Activated naive CD4-positive, alpha-beta T cell treated with anti-CD3 and anti-CD28 coated beads, Interleukin-2, amount 50 U/mL, for 24 hours (primary cell): ENCODE measurements around the gene SOWAHA.
A peak's percentile ranks its signal among the peaks of the same experiment; 100 is the strongest.
"Not testable (repeated sequence)": the region's sequence is repeated elsewhere in the genome, so short reads cannot be mapped to it uniquely, and the experiment has no call there.

Experiments
- H3K27ac Mint-ChIP-seq: one replicate; pipeline ENCODE4 v1.8.0; 2021; ENCODE audit warnings: mild to moderate bottlenecking, mixed read lengths
- H3K27me3 Mint-ChIP-seq: one replicate; pipeline ENCODE4 v1.8.0; 2021; ENCODE audit warnings: mixed read lengths
- H3K36me3 Mint-ChIP-seq: one replicate; pipeline ENCODE4 v1.8.0; 2021; ENCODE audit warnings: mixed read lengths
- H3K4me1 Mint-ChIP-seq: one replicate; pipeline ENCODE4 v1.8.0; 2021; ENCODE audit warnings: mixed read lengths
- H3K4me3 Mint-ChIP-seq: one replicate; pipeline ENCODE4 v1.8.0; 2021; ENCODE audit warnings: mild to moderate bottlenecking, mixed read lengths
- H3K9me3 Mint-ChIP-seq: one replicate; pipeline ENCODE4 v1.8.0; 2021; ENCODE audit warnings: mixed read lengths

Gene SOWAHA

DNA sequence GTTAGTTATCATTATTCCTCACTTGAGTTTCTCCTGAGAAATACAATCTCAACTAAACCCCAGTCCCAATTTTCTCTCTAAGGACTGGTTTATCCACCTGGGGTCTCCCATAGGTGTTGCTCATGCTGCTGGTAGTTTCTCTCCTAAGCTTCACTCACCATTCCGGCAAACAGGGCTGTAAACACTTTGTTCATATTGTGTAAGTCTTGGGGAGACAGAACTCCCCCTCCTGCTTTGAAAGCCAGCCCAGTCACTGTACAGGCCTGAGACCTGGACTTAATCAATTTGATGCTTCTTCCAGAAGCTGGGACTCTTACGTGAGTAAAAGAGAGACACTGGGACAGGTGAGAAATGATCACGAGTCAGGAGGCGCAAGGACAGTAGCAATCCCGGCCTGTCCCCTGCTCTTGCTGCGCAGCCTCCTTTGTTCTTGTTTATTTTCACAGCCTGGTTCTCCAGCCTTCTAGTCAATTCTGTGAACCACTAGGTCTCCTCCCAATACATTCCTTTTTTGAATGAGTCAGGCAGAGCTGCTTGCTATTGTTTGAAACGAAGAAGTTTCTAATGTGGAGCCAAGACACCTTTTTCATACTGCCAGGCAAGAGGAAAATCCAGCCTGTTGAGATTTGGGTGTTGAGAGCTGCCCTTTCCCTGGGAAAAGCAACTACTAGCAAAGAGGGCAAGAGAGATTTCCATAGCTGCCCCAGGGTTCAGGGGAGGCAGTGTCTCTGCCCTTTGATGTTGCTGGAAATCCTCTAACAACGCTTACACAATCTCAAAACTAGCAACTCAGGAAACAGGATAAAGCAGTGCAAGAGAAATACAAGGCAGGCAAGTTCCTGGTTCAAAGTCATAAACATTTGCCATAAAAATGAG is 26.6 kb downstream of the SOWAHA start:
- H3K36me3 Mint-ChIP-seq: no peaks in the 10 kb centered on the region
- no peaks in the 10 kb centered on the region for H3K27me3 Mint-ChIP-seq
- H3K9me3 Mint-ChIP-seq: no peaks in the 10 kb centered on the region
- H3K4me1 Mint-ChIP-seq: no peaks in the 10 kb centered on the region
- H3K27ac Mint-ChIP-seq: no peak overlapping the region
- no peak overlapping the region for H3K4me3 Mint-ChIP-seq

DNA sequence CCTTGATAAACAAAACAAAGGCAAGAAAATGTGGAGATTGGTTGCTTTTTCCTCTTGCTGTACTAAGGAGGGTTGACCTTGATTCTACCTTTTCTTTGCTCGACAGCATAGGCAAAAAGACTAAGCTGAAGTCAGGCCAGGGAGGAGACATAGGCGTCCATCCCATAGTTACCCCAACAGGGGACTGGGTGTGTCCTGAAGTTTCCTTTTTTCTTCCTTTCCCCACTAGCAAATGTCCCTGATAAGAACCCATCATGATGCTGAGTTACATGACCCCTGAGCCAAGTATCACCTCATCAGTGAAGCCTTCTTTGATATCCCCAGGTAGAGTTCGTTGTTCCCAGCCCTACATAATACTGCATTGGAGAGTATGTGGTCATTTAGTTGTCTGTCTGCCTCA is 27.2 kb downstream of the SOWAHA start:
- Mint-ChIP-seq H3K9me3 (no peaks in the 10 kb centered on the region), H3K27ac (no peak overlapping the region), H3K36me3 (no peaks in the 10 kb centered on the region), H3K4me1 (no peaks in the 10 kb centered on the region), H3K4me3 (no peak overlapping the region), H3K27me3 (no peaks in the 10 kb centered on the region)

DNA sequence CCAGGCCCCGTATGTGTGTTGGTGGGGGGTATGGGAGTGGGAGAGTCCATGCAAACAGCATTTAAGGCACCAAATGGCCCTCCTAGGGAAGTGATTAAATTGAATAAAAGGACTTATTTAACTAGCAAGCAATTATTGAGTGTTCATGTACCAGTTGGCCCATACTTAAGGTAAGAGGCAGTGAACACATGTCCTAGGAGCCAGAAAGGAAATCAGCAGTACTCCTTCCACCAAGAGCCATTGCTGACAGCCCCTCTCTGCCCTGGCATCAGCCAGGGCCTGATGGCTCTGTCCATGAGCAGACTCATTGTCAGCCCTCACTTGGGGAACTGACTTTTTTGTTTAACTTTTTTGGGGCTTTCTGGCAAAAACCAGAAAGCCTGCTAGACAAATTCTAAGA is 27.8 kb downstream of the SOWAHA start:
- H3K4me3 Mint-ChIP-seq: no peak overlapping the region
- no peaks in the 10 kb centered on the region for H3K4me1 Mint-ChIP-seq
- H3K27me3 Mint-ChIP-seq: no peaks in the 10 kb centered on the region
- no peak overlapping the region for H3K27ac Mint-ChIP-seq
- H3K36me3 Mint-ChIP-seq: no peaks in the 10 kb centered on the region
- H3K9me3 Mint-ChIP-seq: no peaks in the 10 kb centered on the region

GRCh38 chr5:132841305-132841704 is 28.2 kb downstream of the SOWAHA start:
- H3K36me3 Mint-ChIP-seq: no peaks in the 10 kb centered on the region
- H3K9me3 Mint-ChIP-seq: no peaks in the 10 kb centered on the region
- H3K27ac Mint-ChIP-seq: no peak overlapping the region
- no peak overlapping the region for H3K4me3 Mint-ChIP-seq
- no peaks in the 10 kb centered on the region for H3K27me3 Mint-ChIP-seq
- no peaks in the 10 kb centered on the region for H3K4me1 Mint-ChIP-seq

DNA sequence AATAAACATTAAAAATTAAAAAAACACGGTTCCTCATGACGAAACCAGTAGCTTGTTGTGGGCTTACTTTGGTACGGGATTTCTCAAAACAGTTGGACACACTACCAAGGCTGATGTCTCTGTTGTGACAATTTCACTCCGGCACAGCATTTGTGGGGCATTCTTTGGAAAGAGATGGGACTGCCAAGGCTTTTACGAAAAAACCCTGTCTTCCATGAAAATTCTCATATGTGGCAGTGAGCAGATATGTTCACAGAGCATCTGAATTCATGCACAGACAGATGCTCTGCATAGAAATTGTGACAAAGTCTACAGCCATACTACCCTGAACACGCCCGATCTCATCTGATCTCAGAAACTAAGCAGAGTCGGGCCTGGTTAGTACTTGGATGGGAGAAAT is 35.2 kb downstream of the SOWAHA start:
- Mint-ChIP-seq H3K4me1 (no peaks in the 10 kb centered on the region), H3K27ac (no peak overlapping the region), H3K9me3 (no peaks in the 10 kb centered on the region), H3K4me3 (no peak overlapping the region), H3K36me3 (no peaks in the 10 kb centered on the region), H3K27me3 (no peaks in the 10 kb centered on the region)

GRCh38 chr5:132849347-132849746 is 36.2 kb downstream of the SOWAHA start:
- H3K36me3 Mint-ChIP-seq: no peaks in the 10 kb centered on the region
- H3K9me3 Mint-ChIP-seq: no peaks in the 10 kb centered on the region
- no peaks in the 10 kb centered on the region for H3K27me3 Mint-ChIP-seq
- H3K4me1 Mint-ChIP-seq: no peaks in the 10 kb centered on the region
- H3K27ac Mint-ChIP-seq: no peak overlapping the region
- no peak overlapping the region for H3K4me3 Mint-ChIP-seq

GRCh38 chr5:132850066-132850465 is 37.0 kb downstream of the SOWAHA start:
- H3K4me1 Mint-ChIP-seq: no peaks in the 10 kb centered on the region
- H3K27ac Mint-ChIP-seq: no peak overlapping the region
- H3K4me3 Mint-ChIP-seq: no peak overlapping the region
- H3K9me3 Mint-ChIP-seq: no peaks in the 10 kb centered on the region
- no peaks in the 10 kb centered on the region for H3K27me3 Mint-ChIP-seq
- no peaks in the 10 kb centered on the region for H3K36me3 Mint-ChIP-seq

DNA sequence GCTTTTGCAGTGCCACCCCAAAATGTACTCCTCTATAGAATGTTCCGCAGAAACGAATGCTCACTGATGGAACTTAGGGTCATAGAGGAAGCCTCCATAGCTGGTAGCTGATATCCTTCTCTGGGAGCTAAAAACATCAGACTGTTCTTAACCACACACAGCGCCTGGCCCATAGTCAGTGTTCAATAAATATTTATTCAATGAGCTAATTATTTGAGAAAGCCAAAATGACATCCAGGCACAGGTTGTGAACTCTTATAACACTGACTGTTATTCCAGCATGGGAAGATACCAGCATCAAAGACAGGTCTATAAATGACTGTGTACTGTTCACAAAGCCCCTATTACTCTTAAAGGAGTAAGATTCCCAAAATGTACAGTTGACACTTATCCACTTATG is 40.2 kb downstream of the SOWAHA start:
- H3K4me1 Mint-ChIP-seq: no peaks in the 10 kb centered on the region
- H3K27me3 Mint-ChIP-seq: no peaks in the 10 kb centered on the region
- no peak overlapping the region for H3K27ac Mint-ChIP-seq
- H3K4me3 Mint-ChIP-seq: no peak overlapping the region
- no peaks in the 10 kb centered on the region for H3K9me3 Mint-ChIP-seq
- H3K36me3 Mint-ChIP-seq: no peaks in the 10 kb centered on the region

DNA sequence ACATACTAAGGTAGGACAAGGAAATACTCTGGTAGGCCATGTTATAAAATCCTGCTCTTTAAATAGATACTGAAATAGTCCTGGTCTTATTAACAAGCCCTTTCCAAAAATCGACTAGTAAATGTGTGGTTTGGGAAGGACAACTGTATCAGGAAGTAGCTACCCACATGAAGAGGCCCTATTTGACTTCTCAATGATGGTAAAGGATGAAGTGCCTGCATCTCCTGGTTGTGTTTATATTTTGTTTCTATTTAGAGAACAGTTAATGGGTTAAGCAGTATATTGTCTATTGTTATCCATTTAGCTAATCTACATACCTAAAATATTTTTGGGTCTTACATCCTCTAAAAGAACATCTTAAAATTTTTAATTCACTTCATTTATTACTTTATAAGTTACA is 40.7 kb downstream of the SOWAHA start:
- Mint-ChIP-seq H3K27ac (no peak overlapping the region), H3K36me3 (no peaks in the 10 kb centered on the region), H3K9me3 (no peaks in the 10 kb centered on the region), H3K27me3 (no peaks in the 10 kb centered on the region), H3K4me1 (no peaks in the 10 kb centered on the region), H3K4me3 (no peak overlapping the region)

GRCh38 chr5:132854301-132854700 is 41.2 kb downstream of the SOWAHA start:
- no peaks in the 10 kb centered on the region for H3K27me3 Mint-ChIP-seq
- no peaks in the 10 kb centered on the region for H3K4me1 Mint-ChIP-seq
- H3K9me3 Mint-ChIP-seq: no peaks in the 10 kb centered on the region
- no peak overlapping the region for H3K4me3 Mint-ChIP-seq
- no peaks in the 10 kb centered on the region for H3K36me3 Mint-ChIP-seq
- no peak overlapping the region for H3K27ac Mint-ChIP-seq

DNA sequence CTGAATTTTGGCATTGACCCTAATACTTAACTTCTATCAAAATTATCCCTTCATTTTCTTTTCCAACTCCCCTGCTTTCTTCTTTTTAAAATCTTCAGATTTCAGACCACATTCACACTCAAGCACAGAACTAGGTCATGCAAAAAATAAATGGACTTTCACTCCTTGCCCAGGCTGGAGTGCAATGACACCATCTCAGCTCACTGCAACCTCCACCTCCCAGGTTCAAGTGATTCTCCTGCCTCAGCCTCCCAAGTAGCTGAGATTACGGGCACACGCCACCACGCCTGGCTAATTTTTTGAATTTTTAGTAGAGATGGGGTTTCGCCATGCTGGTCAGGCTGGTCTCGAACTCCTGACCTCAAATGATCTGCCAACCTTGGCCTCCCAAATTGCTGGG is 41.9 kb downstream of the SOWAHA start:
- H3K4me1 Mint-ChIP-seq, H3K27me3 Mint-ChIP-seq, H3K36me3 Mint-ChIP-seq, H3K27ac Mint-ChIP-seq, H3K9me3 Mint-ChIP-seq, H3K4me3 Mint-ChIP-seq: not testable (repeated sequence)

GRCh38 chr5:132856011-132856410 is 42.9 kb downstream of the SOWAHA start:
- no peaks in the 10 kb centered on the region for H3K36me3 Mint-ChIP-seq
- no peaks in the 10 kb centered on the region for H3K9me3 Mint-ChIP-seq
- H3K4me3 Mint-ChIP-seq: no peak overlapping the region
- no peaks in the 10 kb centered on the region for H3K27me3 Mint-ChIP-seq
- H3K4me1 Mint-ChIP-seq: no peaks in the 10 kb centered on the region
- H3K27ac Mint-ChIP-seq: no peak overlapping the region

DNA sequence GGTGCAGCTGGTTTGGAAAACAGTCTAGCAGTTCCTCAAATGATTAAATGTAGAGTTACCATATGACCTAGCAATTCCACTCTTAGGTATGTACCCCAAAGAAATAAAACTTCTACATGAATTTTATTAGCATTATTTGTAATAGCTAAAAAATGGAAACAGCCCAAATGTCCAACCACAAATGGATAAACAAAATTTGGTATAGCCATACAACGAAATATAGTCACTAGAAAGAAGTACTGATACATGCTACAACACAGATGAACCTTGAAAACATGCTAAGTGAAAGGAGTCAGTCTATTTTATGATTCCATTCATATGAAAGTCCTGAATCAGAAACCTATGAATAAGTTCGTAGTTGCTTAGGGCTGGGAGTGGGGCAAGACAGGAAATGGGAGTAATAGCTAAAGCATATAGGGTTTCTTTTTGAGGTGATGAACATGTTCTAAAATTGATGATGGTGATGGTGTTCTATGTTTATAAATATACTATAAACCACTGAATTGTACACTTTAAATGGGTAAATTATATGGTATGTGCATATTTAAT is 46.9 kb downstream of the SOWAHA start:
- Mint-ChIP-seq H3K36me3 (no peaks in the 10 kb centered on the region), H3K4me1 (no peaks in the 10 kb centered on the region), H3K27me3 (no peaks in the 10 kb centered on the region), H3K4me3 (no peak overlapping the region), H3K9me3 (no peaks in the 10 kb centered on the region), H3K27ac (no peak overlapping the region)

DNA sequence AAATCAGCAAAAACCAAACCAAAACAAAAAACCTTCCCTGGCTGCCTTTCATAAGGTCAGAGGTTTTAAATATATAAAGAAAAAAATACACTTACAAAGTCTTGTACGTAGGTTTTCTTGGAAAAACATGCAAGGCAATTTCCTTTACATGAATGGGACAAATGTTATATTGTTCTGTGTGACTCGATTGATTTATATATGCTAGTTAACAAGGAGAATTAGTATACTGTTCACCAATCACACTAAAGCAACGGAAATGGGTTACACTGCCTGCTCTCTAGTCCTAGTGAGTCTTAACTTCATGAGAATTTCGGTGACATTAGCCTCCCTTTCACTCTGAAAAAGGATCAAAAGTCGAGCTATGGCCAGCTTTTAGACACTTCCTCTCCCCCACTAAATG is 47.6 kb downstream of the SOWAHA start:
- H3K36me3 Mint-ChIP-seq: no peaks in the 10 kb centered on the region

DNA sequence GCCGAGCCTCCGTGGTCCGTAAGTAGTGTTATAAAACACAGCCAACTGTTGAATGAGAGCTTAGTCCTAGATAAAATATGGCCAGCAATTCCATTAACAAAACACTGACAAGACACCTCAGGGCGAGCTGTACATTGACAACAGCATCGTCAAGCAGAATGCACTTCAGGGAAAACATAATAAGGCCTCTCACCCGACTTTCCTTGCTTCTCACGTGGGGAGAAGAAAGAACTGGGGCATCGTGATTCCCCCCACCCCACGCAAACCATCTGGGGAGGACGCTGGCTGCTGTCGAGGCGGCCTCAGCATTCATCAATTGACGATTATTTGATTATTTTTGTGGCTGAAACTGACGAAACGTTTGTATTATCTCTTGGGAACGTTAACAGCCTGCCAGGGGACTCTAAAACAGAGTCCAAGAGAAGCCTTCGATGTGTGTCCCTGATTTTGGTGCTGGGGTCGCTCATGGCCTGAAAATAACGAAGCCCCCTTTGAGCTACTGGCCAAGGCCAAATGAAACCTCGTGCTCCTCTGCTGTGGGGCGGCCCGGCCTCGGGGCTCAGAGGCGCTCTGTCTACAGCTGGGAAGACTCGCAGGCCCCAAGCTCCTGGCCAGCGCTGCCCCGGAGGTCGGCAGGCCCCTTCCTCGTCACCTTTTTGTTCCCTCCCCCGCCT is 52.7 kb downstream of the SOWAHA start:
- Mint-ChIP-seq H3K27ac (peak overlapping the region; percentile 98), H3K27me3 (no peaks in the 10 kb centered on the region), H3K4me3 (peak overlapping the region; percentile 97), H3K4me1 (peaks cover 32% of the 10 kb centered on the region), H3K9me3 (no peaks in the 10 kb centered on the region), H3K36me3 (peaks cover 14% of the 10 kb centered on the region)

More for the DNA sequence above, 47.6 kb downstream of the SOWAHA start:
- no peak overlapping the region for H3K4me3 Mint-ChIP-seq
- no peaks in the 10 kb centered on the region for H3K27me3 Mint-ChIP-seq
- H3K27ac Mint-ChIP-seq: no peak overlapping the region
- no peaks in the 10 kb centered on the region for H3K9me3 Mint-ChIP-seq
- H3K4me1 Mint-ChIP-seq: peaks cover 6% of the 10 kb centered on the region
